GM10248 (cell line): ENCODE results near the gene ASB9.
"Not testable (repeated sequence)": the region's sequence is repeated elsewhere in the genome, so short reads cannot be mapped to it uniquely, and the experiment has no call there.

ENCODE experiments used
- CTCF ChIA-PET: fragments of 300-600 bp; sonication (Branson Sonifier 250); formaldehyde crosslinking; extraction: SDS; loops from one replicate; lab custom pipeline; 2021; ENCODE audit warnings: antibody characterized with exemption; lab: Yijun Ruan, JAX
- POLR2A ChIA-PET: fragments of 350-650 bp; sonication (Branson Sonifier 250); formaldehyde crosslinking; extraction: SDS; loops from one replicate; lab custom pipeline; 2020; ENCODE audit warnings: antibody characterized with exemption; lab: Yijun Ruan, JAX
- DNase-seq: peaks from one replicate; pipeline ENCODE4 v3.0.0; 2012; ENCODE audit errors: extremely low spot score
- TF ChIP-seq, protein P1 (sequence below): IDR thresholded peaks from 2 replicates; pipeline ENCODE4 v1.5.1; 2012; ENCODE audit warnings: mild to moderate bottlenecking, low read depth; ENCODE audit errors: extremely low read depth, missing control alignments, control extremely low read depth

The ASB9 gene

GRCh38 chrX:15277604-15278003, 7.7 kb upstream of the ASB9 start:
- ChIA-PET POLR2A (no interaction called here), CTCF (interaction anchor here (1.0 kb wide), 1 partner anchor 23 kb away, joined by 3 read pairs; no protein-coding TSS in a partner anchor)
- TF ChIP-seq, protein P1, sequence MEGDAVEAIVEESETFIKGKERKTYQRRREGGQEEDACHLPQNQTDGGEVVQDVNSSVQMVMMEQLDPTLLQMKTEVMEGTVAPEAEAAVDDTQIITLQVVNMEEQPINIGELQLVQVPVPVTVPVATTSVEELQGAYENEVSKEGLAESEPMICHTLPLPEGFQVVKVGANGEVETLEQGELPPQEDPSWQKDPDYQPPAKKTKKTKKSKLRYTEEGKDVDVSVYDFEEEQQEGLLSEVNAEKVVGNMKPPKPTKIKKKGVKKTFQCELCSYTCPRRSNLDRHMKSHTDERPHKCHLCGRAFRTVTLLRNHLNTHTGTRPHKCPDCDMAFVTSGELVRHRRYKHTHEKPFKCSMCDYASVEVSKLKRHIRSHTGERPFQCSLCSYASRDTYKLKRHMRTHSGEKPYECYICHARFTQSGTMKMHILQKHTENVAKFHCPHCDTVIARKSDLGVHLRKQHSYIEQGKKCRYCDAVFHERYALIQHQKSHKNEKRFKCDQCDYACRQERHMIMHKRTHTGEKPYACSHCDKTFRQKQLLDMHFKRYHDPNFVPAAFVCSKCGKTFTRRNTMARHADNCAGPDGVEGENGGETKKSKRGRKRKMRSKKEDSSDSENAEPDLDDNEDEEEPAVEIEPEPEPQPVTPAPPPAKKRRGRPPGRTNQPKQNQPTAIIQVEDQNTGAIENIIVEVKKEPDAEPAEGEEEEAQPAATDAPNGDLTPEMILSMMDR: no peak
- no peak for DNase-seq

DNA sequence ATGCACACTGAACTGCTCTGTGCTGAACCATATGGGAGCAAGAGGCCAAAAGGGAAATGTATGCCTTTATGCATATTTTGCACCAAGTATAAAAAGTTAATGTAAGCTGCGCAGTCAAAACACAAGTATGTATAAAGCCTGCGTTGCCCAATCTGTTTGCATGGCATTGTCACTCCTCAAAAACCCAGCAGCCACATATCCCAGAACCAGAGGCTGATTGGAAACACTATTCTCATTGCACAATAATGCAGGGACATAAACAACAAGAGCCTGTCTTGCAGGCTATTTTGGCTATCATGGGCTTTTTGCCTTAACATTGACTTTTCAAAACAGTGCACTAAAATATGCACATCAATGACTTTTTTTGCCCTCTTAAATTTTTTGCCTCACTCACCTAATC, 5.1 kb upstream of the ASB9 start:
- no peak for DNase-seq
- CTCF ChIA-PET: no interaction called here
- POLR2A ChIA-PET: no interaction called here
- TF ChIP-seq, protein P1: no peak

GRCh38 chrX:15273275-15273674, 3.4 kb upstream of the ASB9 start:
- CTCF ChIA-PET: interaction anchor here (1.0 kb wide), 1 partner anchor 30 kb away, joined by 3 read pairs; no protein-coding TSS in a partner anchor
- POLR2A ChIA-PET, DNase-seq: not testable (repeated sequence)

DNA sequence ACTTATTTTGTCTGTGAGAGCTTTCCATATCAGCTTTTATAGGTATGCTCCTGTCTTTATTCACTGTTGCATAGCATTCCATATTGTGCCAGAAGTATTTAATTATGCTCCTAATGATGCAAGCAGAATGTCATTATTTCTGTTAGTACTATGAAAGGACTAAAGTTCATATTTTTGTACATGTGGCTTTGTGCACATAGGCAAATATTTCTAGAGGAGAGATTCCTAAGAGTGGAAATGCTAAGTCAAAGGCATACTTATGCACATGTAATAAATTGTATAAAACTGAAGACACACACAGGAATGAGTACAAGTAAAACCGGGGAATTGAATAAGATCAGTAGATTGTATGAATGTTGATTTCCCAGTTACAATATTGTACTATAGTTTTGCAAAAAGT, 1.9 kb upstream of the ASB9 start:
- TF ChIP-seq, protein P1: no peak
- DNase-seq: no peak
- ChIA-PET CTCF (no interaction called here), POLR2A (no interaction called here)

GRCh38 chrX:15269120-15269519, 763 bp downstream of the ASB9 start:
- no peak for DNase-seq
- POLR2A ChIA-PET: no interaction called here
- CTCF ChIA-PET: no interaction called here
- TF ChIP-seq, protein P1: no peak

DNA sequence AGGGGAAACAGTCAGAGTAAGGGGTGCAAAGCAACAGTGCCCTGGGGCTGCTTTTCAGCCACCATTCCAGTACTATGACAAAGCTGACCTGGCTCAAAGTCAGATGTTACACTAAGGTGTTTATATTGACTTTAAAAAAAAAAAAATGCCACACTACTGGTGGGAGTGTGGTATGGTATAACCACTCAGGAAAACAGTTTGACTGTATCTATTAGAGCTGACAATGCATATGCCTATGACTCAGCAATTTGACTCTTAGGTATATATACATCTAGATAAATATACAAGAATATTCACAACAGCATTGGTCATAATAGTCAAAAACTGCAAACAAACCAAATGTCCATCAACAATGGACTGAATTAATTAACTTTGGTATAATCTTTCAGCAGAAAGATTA, 15.0 kb downstream of the ASB9 start:
- TF ChIP-seq, protein P1: no peak
- POLR2A ChIA-PET: no interaction called here
- CTCF ChIA-PET: interaction anchor here (1.0 kb wide), 1 partner anchor 10 kb away, joined by 3 read pairs; no protein-coding TSS in a partner anchor
- DNase-seq: no peak

- no peak for DNase-seq
- POLR2A ChIA-PET: no interaction called here
- CTCF ChIA-PET: no interaction called here
- TF ChIP-seq, protein P1: no peak
Observed at GRCh38 chrX:15245896-15246295, 24.0 kb downstream of the ASB9 start.
